ENCODE results near the gene IFI27L2.

DNA sequence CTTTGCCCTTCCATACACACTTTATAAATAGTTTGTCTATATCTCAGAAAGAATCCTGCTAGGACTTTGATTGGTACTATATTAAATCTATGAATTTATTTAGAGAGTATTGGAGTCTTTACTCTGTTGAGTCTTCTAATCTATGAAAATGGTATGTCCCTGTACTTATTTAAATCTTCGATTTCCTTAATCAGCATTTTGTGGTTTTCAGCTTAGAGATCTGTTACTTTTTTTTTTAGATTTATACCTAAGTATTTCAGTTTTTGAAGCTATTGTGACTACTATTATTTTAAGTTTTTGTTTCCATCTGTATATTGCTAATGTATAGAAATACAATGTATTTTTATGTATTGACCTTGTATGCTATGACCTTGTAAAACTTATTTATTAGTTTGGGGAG lies 13.4 kb upstream of the IFI27L2 start:
- TF ChIP-seq EZH2 (IDR thresholded peaks at IDR 0.05; ENCODE audit: insufficient read depth, poor library complexity, severe bottlenecking) = no peak
- no peak for TF ChIP-seq EZH2phosphoT487 (IDR thresholded peaks at IDR 0.05; ENCODE audit: insufficient read depth, low read depth)
